SK-N-MC (cell line): ENCODE measurements around the gene EGR2.

ENCODE experiments used
- DNase-seq: peaks from one replicate; pipeline ENCODE4 v3.0.0-alpha.2; 2011; ENCODE audit warnings: low read depth, low spot score
- H3K27ac ChIP-seq: fragments of 200-600 bp; sonication (generic); 2 replicates; pipeline ENCODE4 v1.5.1; 2016; ENCODE audit warnings: mixed run types
- H3K36me3 ChIP-seq: fragments of 200-600 bp; sonication (generic); 2 replicates; pipeline ENCODE4 v1.6.1; 2017; ENCODE audit warnings: antibody characterized with exemption, low read length, mixed read lengths; ENCODE audit not compliant: insufficient read depth
- H3K4me3 ChIP-seq: fragments of 200-600 bp; sonication (generic); 2 replicates; pipeline ENCODE4 v1.5.1; 2016
- H3K9ac ChIP-seq: fragments of 200-600 bp; sonication (generic); 2 replicates; pipeline ENCODE4 v1.8.0; 2017; ENCODE audit warnings: mixed run types, mixed read lengths; ENCODE audit not compliant: insufficient read length
- H3K9me3 ChIP-seq: fragments of 200-600 bp; sonication (generic); 2 replicates; pipeline ENCODE4 v1.6.1; 2017; ENCODE audit warnings: low read depth, mild to moderate bottlenecking, antibody characterized with exemption, low read length, moderate library complexity, mixed read lengths
- EZH2 ChIP-seq: fragments of 200-600 bp; sonication (generic); IDR thresholded peaks from one replicate; pipeline ENCODE4 v1.6.1; 2017; ENCODE audit warnings: antibody characterized with exemption
- FOXP2 ChIP-seq: optimal IDR thresholded peaks from 2 replicates; pipeline ENCODE3; 2011; ENCODE audit warnings: mild to moderate bottlenecking, moderate library complexity; ENCODE audit not compliant: insufficient read depth; ENCODE audit errors: extremely low read length, control extremely low read depth
- POLR2AphosphoS5 ChIP-seq: IDR thresholded peaks from 2 replicates; pipeline ENCODE4 v1.6.1; 2012; ENCODE audit warnings: mild to moderate bottlenecking, low read depth, low read length, borderline replicate concordance

The EGR2 gene

DNA sequence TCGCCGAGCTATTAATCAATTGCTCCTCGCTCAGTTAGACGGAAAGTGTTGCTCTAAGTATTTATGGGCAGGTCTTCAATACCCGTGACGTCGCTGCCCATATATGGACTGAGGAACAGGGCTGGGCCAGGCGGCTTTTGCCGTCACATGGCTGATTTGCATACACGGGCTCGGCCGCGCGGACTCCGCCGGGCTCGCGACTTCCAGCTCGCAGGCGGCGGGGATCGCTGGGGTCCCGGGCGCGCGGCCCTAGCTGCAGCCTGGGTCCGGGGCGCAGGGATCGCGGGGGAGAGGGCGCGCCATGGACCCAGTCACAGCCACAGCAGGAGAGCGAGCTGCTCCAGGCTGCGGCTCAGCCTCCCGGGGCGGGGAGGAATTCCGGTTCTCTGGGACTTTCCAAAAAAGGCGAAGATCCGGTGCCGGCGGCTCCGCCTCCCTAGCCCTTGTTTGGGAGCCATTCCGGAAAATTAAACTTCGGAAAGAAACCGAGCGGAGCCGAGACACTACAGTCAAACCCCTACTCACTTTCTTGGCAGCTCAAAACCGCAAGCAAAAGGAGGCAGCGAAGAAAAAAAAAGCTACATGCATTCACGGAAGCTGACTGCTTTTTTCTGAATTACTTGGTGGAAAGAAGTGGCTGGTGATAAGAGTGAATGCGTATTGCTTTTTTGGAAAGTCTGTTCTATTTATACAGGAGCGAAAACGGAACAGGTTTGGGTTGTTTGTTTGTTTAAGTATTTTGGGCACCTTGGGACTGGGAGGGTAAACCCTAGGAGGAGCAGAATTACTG lies at the start of gene EGR2:
Gene EGR2 (minus strand): TSS at position 36 of the 790 bp plus-strand sequence. CDS start 337 bp downstream, outside the sequence.
- H3K4me3 ChIP-seq, result peak within 1 kb of the TSS; percentile 83
- peak; percentile 74 for DNase-seq

DNA sequence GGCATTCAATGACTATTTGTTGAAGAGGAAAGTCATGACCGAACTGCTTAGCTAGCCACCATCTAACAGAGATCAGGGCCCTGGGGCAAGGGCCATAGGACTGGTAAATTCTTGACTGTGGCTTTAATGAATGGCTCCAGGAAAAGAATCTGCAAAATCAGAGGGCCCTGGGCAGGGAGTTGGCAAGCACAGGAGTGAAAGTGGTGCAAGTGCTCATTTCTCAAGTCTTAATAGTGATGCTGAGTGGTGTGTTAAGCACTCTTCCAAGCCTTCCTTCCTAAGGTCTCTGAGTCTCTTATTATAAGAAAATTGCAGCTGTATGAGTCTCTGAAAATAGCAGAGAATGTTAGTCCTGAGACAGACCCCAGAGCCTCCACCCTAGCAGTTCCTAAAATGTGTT lies 46.3 kb upstream of the EGR2 start:
- Histone ChIP-seq H3K36me3 (no peaks in the 10 kb centered on the region), H3K4me3 (no peak overlapping the region), H3K27ac (no peak overlapping the region), H3K9me3 (no peaks in the 10 kb centered on the region), H3K9ac (no peak overlapping the region)
- DNase-seq, result no peak
- TF ChIP-seq EZH2 (no peak), POLR2AphosphoS5 (no peak), FOXP2 (no peak)

More for the DNA sequence above, at the start of gene EGR2:
- TF ChIP-seq POLR2AphosphoS5, result peak; percentile 73; the same call in 1 of the 2 replicates
- TF ChIP-seq EZH2, result no peak
- peak within 1 kb of the TSS; percentile 68; the same call in 1 of the 2 replicates for H3K27ac ChIP-seq
- H3K36me3 ChIP-seq, result no peaks in the 10 kb centered on the region
- H3K9ac ChIP-seq, result peak within 1 kb of the TSS; percentile 57
- no peaks in the 10 kb centered on the region for H3K9me3 ChIP-seq

DNA sequence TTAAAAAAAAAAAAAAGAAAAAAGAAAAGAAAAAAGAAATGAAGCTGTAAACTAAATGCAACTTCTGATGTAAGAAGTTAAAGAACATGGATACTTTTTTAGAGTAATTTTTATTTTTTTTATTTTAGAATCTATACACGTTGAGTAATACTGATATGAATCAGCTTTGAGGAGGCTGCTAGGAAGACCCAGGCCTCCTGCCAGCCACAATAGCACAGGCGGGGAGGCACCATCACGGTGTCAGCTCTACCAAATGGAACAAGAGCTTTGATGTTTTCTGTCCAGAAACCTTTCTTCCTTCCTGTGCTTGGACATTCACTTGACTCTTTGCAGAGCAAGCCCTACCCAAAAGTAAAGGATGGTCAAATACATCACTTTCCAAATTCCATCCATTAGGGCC lies 45.3 kb upstream of the EGR2 start:
- no peak overlapping the region for H3K27ac ChIP-seq
- H3K9me3 ChIP-seq, result no peaks in the 10 kb centered on the region
- TF ChIP-seq EZH2, result no peak
- TF ChIP-seq FOXP2, result no peak
- TF ChIP-seq POLR2AphosphoS5, result no peak
- H3K9ac ChIP-seq, result no peak overlapping the region
- no peaks in the 10 kb centered on the region for H3K36me3 ChIP-seq
- H3K4me3 ChIP-seq, result no peak overlapping the region
- no peak for DNase-seq

DNA sequence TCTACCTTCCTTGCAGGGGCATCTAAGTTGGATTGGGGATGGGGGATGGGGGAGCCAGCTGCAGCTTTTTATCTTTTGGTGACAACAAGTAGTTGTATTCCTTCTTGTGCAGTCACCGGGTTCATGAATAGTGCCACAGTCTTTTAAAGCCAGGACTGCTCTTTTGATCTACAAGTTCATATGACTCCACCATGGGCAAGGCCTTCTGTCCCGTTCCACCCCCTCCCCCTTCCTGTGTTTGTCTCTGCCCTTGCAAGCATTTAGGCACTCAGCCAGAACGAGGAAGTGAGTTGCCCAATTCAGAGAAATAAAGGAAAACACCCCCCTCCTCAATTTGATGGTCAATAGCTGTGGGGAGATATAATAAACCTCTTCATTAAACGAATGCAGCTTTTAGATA lies 44.8 kb upstream of the EGR2 start:
- Histone ChIP-seq H3K9me3 (no peaks in the 10 kb centered on the region), H3K27ac (no peak overlapping the region), H3K9ac (no peak overlapping the region), H3K36me3 (no peaks in the 10 kb centered on the region), H3K4me3 (no peak overlapping the region)
- no peak for DNase-seq
- TF ChIP-seq EZH2, result no peak
- TF ChIP-seq FOXP2, result no peak
- TF ChIP-seq POLR2AphosphoS5, result no peak

DNA sequence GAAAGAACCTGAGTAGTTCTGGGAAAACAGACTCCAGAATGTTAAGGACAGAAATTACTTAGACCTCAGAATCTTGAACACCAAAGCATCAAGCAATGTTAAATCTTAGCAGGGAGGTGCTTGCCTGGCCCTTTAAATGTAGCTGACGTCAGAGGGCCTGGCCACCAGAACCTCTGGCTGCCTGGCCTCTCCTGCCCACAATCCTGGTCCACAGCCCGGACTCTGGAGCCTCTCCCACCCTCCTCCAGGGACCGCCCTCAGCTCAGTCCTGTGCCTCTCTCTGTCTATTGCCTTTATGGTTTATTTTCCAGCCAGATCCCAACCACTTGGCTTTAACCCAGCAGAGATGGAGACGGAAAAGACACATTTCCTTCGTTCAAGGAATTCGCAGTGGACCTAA lies 42.2 kb upstream of the EGR2 start:
- Histone ChIP-seq H3K27ac (no peak overlapping the region), H3K9ac (no peak overlapping the region), H3K36me3 (no peaks in the 10 kb centered on the region), H3K9me3 (no peaks in the 10 kb centered on the region), H3K4me3 (no peak overlapping the region)
- DNase-seq, result no peak
- TF ChIP-seq EZH2 (no peak), FOXP2 (no peak), POLR2AphosphoS5 (no peak)

DNA sequence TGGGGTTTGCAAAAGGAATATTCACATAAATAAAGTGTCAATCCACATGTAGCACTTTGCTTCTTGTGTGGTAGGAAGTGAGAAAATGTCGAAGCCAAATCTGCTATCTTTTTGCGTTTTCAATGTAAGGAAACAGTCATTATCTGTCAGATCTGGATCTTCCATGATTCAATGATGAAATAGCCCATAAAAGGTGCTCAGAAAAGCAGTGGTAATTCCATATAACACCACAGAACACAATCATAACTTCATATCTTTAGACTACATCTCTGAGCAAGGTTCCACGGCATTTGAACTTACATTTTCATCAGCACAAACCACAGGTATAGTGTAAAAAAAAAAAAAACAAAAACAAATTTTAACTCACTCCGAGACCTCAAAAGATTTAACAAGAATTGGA lies 39.9 kb upstream of the EGR2 start:
- H3K9ac ChIP-seq, result no peak overlapping the region
- no peak overlapping the region for H3K27ac ChIP-seq
- no peak for TF ChIP-seq POLR2AphosphoS5
- no peak for TF ChIP-seq EZH2
- TF ChIP-seq FOXP2, result no peak
- H3K36me3 ChIP-seq, result no peaks in the 10 kb centered on the region
- no peaks in the 10 kb centered on the region for H3K9me3 ChIP-seq
- no peak overlapping the region for H3K4me3 ChIP-seq
- DNase-seq, result no peak

DNA sequence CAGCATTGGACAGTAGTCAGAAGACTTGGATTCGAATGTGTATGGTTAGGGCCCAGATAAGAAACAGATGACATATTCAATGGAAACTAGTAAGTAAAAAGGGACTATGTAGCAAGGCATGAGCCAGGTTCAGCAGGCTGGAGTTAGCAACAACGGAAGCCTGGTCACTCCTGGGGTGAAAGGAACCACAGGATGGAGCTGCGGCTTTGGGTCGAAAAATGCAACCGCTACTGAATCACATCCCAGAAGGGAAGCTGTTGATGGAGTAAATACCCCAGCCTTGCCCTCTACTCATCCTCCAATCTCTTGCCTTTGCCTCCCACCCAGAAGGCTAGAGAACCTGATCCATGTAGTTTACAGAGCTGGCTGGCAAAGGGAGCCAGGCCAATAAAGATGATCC lies 37.5 kb upstream of the EGR2 start:
- no peak for DNase-seq
- no peak overlapping the region for H3K4me3 ChIP-seq
- H3K9ac ChIP-seq, result no peak overlapping the region
- H3K27ac ChIP-seq, result no peak overlapping the region
- no peaks in the 10 kb centered on the region for H3K9me3 ChIP-seq
- no peaks in the 10 kb centered on the region for H3K36me3 ChIP-seq
- no peak for TF ChIP-seq POLR2AphosphoS5
- TF ChIP-seq EZH2, result no peak
- no peak for TF ChIP-seq FOXP2

DNA sequence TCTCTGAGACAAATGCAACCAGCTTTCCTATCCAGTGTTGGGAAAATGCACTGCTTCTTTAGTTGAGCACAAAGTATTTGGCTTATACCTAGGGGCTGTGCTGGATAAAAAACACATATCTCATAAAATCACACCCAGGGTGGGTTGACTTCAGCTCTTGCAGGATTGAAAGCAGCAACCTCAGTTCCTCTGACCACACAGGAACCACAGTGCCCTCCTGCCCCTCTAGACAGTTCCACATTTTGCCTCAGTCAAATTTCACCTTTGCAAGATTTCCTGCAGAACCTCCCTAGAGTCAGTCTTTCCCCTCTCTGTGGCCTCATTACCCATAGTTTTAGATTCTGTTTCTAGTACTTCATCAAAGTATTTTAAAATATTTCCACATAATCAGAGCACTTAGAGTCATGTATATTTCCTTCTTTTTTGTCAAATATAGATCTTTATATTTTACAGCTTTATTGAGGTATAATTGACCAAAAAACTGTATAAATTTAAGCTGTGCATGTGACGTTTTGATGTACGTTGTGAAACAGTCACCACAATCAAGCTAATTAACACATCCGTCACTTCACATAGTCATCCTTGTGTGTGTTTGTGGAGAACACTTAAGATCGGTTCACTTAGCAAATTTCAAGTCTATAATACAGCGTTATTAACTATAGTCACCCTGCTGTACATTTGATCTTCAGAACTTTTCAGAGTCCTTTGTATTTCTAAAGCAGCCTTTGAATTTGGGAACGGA lies 37.0 kb upstream of the EGR2 start:
- Histone ChIP-seq H3K4me3 (no peak overlapping the region), H3K27ac (no peak overlapping the region), H3K9me3 (no peaks in the 10 kb centered on the region), H3K9ac (no peak overlapping the region), H3K36me3 (no peaks in the 10 kb centered on the region)
- DNase-seq, result no peak
- no peak for TF ChIP-seq FOXP2
- no peak for TF ChIP-seq EZH2
- no peak for TF ChIP-seq POLR2AphosphoS5
